ENCODE results near the gene C1orf185.
"Not testable (repeated sequence)": the region's sequence is repeated elsewhere in the genome, so short reads cannot be mapped to it uniquely, and the experiment has no call there.

C1orf185 gene

DNA sequence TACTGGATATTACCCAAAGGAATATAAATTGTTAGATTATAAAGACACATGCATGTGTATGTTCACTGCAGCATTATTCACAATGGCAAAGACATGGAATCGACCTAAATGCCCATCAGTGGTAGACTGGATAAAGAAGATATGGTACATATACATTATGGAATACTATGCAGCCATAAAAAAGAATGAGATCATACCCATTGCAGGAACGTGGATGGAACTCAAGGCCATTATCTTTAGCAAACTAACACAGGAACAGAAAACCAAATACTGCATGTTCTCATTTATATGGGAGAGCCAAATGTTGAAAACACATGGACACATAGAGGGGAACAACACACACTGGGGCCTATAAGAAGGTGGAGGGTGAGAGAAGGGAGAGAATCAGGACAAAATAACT lies 35.7 kb downstream of the C1orf185 start:
- DNase-seq (ENCODE audit: low spot score): not testable (repeated sequence)

GRCh38 chr1:51139474-51139873 lies 37.4 kb downstream of the C1orf185 start:
- no peak for DNase-seq (ENCODE audit: low spot score)

GRCh38 chr1:51147394-51147793 lies 45.4 kb downstream of the C1orf185 start:
- DNase-seq (ENCODE audit: low spot score): no peak

- no peak for DNase-seq (ENCODE audit: low spot score)
These were observed 52.7 kb downstream of the C1orf185 start for GRCh38 chr1:51154776-51155175.

GRCh38 chr1:51156752-51157151 lies 54.7 kb downstream of the C1orf185 start:
- no peak for DNase-seq (ENCODE audit: low spot score)

DNA sequence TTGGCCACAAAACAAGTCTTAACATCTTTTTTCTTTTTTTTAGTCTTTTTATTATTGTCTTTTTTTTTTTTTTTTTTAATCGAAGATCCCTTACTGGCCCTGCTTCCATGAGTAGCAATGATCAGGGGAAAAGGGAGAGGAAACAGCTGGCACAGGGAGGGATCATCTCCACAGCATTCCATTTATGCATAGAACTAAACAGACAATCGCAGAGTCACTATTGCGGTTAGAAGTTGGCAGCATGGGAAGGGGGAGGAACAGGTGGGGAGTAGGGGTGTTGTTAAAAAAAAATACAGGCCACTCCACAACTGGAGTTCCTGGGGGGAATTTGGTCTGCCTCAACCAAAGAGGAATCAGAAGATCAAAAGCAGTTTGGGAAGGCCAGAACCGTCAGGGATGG lies 55.4 kb downstream of the C1orf185 start:
- DNase-seq (ENCODE audit: low spot score): no peak

DNA sequence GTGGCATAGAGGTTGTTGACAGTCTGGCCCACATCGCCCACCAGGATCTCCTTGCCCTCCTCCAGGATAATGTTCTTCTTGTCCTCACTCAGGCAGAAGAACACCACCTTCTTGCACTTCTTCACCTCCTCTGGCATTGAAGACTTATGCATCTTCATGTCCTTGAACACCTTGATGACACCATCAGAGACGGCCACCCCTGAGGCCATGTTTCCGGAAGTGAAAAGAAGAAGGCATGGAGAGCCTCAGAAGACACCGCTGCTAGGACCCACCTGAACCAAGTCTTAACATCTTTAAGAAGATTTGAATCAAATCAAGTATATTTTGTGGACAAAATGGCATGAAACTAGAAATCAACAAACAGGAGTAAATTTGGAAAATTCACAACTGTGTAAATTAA lies 56.2 kb downstream of the C1orf185 start:
- no peak for DNase-seq (ENCODE audit: low spot score)

- DNase-seq (ENCODE audit: low spot score): not testable (repeated sequence)
These were observed 60.5 kb downstream of the C1orf185 start for GRCh38 chr1:51162560-51162959.

DNA sequence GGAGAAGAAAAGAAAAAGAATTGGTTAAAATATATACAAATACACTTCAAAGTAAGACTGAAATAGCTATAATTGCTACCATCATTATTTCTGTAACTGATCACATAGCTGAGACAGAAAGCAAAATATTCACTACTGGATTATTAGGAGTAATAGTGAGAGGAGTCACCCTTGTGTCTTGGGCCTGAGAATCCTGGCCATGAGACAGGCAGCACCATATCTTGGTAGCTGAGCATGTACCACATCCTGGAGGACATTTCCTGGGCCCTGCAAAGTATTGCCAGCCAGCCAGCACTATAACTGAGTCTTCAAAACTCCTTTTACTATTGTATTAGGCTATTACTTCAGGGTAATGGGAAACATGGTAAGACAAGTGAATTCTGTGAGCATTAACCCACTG lies 63.5 kb downstream of the C1orf185 start:
- no peak for DNase-seq (ENCODE audit: low spot score)

GRCh38 chr1:51168266-51168845 lies 66.3 kb downstream of the C1orf185 start:
- no peak for DNase-seq (ENCODE audit: low spot score)

- DNase-seq (ENCODE audit: low spot score): peak; percentile 35
These were observed 66.9 kb downstream of the C1orf185 start for GRCh38 chr1:51168936-51169335.

DNA sequence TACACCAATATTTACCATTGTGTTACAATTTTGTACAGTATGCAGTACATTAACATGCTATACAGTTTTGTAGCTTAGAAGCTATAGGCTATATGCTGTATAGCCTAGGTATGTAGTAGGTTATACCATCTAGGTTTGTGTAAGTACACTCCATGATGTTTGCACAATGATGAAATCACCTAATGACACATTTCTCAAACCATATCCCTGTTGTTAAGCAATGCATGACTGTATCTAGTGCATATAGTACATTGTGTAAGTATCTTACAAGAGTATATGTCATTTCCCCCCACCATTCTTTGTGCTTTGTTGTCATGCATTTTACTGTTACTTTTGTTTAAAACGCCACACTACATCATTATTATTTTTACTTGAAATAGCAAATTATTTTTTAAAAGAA lies 68.3 kb downstream of the C1orf185 start:
- DNase-seq (ENCODE audit: low spot score): no peak

GRCh38 chr1:51172811-51173210 lies 70.8 kb downstream of the C1orf185 start:
- DNase-seq (ENCODE audit: low spot score): no peak

DNA sequence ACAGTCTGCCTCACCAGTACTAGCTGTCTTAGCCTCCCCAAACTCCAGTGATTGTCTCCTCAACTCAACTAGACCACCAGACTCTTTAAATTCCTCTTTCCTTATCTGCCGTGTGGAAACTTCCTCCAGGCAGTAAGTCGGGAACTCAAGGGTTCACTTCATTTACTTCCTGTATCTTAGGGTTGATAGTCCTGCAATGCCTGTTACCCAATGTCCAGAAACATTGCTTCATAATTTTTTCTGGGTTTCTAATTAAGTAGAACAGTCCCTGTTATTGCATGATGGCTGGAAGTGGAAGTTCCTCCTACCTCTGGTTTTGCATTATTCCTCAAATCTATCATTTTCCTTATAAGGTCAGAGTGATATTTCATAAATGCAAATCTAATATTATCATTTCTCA lies 73.2 kb downstream of the C1orf185 start:
- DNase-seq (ENCODE audit: low spot score): no peak

DNA sequence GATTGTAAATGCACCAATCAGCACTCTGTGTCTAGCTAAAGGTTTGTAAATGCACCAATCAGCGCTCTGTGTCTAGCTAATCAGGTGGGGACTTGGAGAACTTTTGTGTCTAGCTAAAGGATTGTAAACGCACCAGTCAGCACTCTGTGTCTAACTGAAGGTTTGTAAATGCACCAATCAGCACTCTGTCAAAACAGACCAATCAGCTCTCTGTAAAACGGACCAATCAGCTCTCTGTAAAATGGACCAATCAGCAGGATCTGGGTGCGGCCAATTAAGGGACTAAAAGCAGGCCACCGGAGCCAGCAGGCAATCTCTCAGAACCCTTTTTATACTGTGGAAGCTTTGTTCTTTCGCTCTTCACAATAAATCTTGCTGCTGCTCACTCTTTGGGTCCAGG lies 76.0 kb downstream of the C1orf185 start:
- DNase-seq (ENCODE audit: low spot score): not testable (repeated sequence)

DNA sequence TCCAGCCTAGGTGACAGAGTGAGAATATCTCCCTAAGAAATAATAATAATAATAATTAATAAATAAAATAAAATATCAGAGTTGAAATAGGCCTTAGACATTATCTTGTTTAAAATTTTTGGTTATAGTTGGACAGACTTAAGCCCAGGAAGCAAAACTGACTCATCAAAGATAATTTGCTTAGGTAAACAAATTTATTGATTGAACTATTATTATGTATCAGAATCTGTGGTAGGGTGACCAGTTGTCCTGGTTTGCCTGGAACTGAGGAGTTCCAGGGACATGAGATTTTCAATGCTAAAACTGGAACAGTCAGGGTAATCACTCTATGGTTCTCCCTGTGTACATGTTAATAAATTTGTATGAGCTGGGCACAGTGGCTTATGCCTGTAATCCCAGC lies 86.2 kb downstream of the C1orf185 start:
- DNase-seq (ENCODE audit: low spot score): no peak

DNA sequence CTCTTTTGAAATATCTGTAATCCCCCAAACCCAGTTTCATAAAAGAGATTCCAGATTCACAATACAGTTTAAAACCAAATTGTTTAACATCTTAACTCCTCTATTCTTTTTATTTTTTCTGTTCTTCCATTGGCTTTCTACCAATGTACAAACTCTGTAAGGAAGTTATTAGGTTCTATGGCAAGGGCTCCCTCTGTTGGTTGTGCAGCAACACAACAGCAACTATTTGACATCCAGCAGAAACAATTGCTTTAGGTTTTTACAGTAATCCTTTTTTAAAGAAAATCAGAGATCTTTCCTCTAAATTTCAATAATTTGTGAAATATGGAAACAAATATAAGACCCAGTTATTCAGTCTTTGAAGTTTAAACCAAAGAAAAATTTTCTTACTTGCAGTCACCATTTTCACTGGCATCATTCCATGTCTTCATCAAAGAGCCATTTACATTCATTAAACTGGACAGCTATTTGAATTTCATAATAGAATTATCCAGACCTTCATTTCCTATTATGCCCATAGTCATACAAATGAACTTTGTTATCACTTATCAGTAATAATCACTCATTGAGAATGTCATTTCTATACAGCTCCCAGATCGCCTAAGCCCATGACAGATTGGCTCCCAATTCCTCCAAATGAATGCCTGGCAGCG lies 87.5 kb downstream of the C1orf185 start:
- DNase-seq (ENCODE audit: low spot score): peak; percentile 60

DNA sequence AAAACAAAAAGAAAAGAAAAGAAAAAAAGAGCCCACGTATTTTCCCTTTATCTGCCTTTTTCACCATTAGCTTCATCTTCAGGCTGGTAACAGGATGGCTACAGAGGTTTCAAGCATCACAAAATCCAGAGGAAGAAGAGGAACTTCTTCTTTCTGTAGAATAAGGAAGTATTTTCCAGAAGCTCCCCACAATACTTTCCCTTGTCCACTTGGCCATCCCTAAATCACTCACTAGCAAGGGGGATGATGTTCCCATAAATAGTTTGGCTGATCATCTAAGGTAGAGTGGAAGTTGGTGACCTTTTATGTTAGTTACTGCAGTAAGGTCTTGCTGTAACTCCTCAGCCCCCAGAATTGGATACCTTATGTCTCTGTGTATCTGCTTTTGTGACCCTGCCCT lies 88.9 kb downstream of the C1orf185 start:
- DNase-seq (ENCODE audit: low spot score): no peak

GRCh38 chr1:51192213-51192843 lies 90.3 kb downstream of the C1orf185 start:
- DNase-seq (ENCODE audit: low spot score): peak; percentile 45

DNA sequence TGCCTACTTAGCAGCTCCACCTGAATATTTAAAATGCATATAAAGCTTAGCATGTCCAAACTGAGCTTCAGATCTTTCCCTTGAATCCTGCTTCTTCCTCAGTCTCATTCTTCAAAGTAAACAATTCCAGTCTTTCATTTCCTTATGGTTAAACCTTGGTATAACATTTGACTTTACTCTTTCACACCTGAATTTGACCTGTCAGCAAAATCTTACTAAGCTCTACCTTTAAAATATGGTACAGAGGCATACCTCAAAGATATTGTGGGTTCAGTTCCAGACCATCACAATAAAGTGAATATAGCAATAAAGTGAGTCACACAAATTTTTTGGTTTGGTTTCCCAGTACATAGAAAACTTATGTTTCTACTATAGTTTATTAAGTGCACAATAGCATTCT lies 91.5 kb downstream of the C1orf185 start:
- DNase-seq (ENCODE audit: low spot score): no peak

Measured in D341Med (cell line).